AG04450 (cell line): Measurements from ENCODE around the gene DDX10. TPM values are rescaled to one million over a fixed set of nuclear protein-coding genes. Genes with fewer than 3 reads are reported as not detected.

Experiments
- CTCF ChIA-PET: fragments of 300-600, 350-600 bp; formaldehyde crosslinking; extraction: SDS; loops from one replicate; lab custom pipeline; 2022; ENCODE audit warnings: antibody characterized with exemption, inconsistent platforms; lab: Charles Lee
- POLR2A ChIA-PET: fragments of 350-600 bp; formaldehyde crosslinking; extraction: SDS; loops from one replicate; lab custom pipeline; 2021; ENCODE audit warnings: antibody characterized with exemption, inconsistent platforms; lab: Yijun Ruan, JAX
- DNase-seq: peaks from one replicate; pipeline ENCODE4 v3.0.0-alpha.2; 2011; ENCODE audit warnings: low read depth, low spot score
- H3K27ac ChIP-seq: one replicate; pipeline ENCODE4 v1.5.1; 2012; ENCODE audit warnings: low read depth, low read length, control low read depth
- H3K27me3 ChIP-seq: one replicate; pipeline ENCODE4 v1.6.0; 2012; ENCODE audit warnings: low read length; ENCODE audit not compliant: control insufficient read depth, insufficient read depth
- H3K4me3 ChIP-seq: 2 replicates; pipeline ENCODE4 v1.5.1; 2011; ENCODE audit warnings: mild to moderate bottlenecking, low read depth, low read length, control low read depth
- H3K9me3 ChIP-seq: 2 replicates; pipeline ENCODE4 v1.5.1; 2012; ENCODE audit warnings: low read length; ENCODE audit not compliant: control insufficient read depth, insufficient read depth
- CTCF ChIP-seq: IDR thresholded peaks from 2 replicates; pipeline ENCODE4 v1.5.1; 2011; ENCODE audit warnings: low read depth, low read length, control low read depth, inconsistent platforms
- polyA plus RNA-seq: library from polyadenylated mRNA; depleted of rRNA; stranded (reverse); fragments of >200 nt; gene quantifications from 2 replicates; pipeline ENCODE4 v1.2.3, GENCODE V29; 2011

DDX10 gene
- polyA plus RNA-seq, 1 experiment: 27.1 TPM

- ChIA-PET CTCF (no interaction called here), POLR2A (no interaction called here)
- Histone ChIP-seq H3K27me3 (no peaks in the 10 kb centered on the region), H3K27ac (no peak overlapping the region), H3K4me3 (no peak overlapping the region), H3K9me3 (no peaks in the 10 kb centered on the region)
- no peak for TF ChIP-seq CTCF
- DNase-seq: no peak
These were observed 14.2 kb downstream of the DDX10 start for GRCh38 chr11:108679045-108679444.

- Histone ChIP-seq H3K4me3 (no peak overlapping the region), H3K9me3 (no peaks in the 10 kb centered on the region), H3K27me3 (no peaks in the 10 kb centered on the region), H3K27ac (peak overlapping the region; percentile 59)
- DNase-seq: peak; percentile 18
- no peak for TF ChIP-seq CTCF
- CTCF ChIA-PET: interaction anchor here (1.0 kb wide), 1 partner anchor 18 kb away, joined by 3 read pairs; no protein-coding TSS in a partner anchor
- POLR2A ChIA-PET: no interaction called here
These were observed 15.4 kb downstream of the DDX10 start for GRCh38 chr11:108680271-108680670.

- Histone ChIP-seq H3K27me3 (no peaks in the 10 kb centered on the region), H3K9me3 (peaks cover 4% of the 10 kb centered on the region; the same call in 1 of the 2 replicates), H3K27ac (no peak overlapping the region), H3K4me3 (no peak overlapping the region)
- ChIA-PET POLR2A (no interaction called here), CTCF (no interaction called here)
- no peak for TF ChIP-seq CTCF
- DNase-seq: no peak
These were observed 20.7 kb downstream of the DDX10 start for GRCh38 chr11:108685419-108686130.

- Histone ChIP-seq H3K27ac (no peak overlapping the region), H3K4me3 (no peak overlapping the region), H3K9me3 (no peaks in the 10 kb centered on the region), H3K27me3 (no peaks in the 10 kb centered on the region)
- CTCF ChIA-PET: no interaction called here
- DNase-seq: no peak
- POLR2A ChIA-PET: no interaction called here
- no peak for TF ChIP-seq CTCF
These were observed 29.0 kb downstream of the DDX10 start for GRCh38 chr11:108693852-108694251.

GRCh38 chr11:108694846-108695245 is 30.0 kb downstream of the DDX10 start:
- Histone ChIP-seq H3K27me3 (no peaks in the 10 kb centered on the region), H3K27ac (no peak overlapping the region), H3K4me3 (no peak overlapping the region), H3K9me3 (no peaks in the 10 kb centered on the region)
- no peak for TF ChIP-seq CTCF
- ChIA-PET POLR2A (no interaction called here), CTCF (no interaction called here)
- no peak for DNase-seq
